ENCODE data around the gene CHD9NB.

CHD9NB gene

DNA sequence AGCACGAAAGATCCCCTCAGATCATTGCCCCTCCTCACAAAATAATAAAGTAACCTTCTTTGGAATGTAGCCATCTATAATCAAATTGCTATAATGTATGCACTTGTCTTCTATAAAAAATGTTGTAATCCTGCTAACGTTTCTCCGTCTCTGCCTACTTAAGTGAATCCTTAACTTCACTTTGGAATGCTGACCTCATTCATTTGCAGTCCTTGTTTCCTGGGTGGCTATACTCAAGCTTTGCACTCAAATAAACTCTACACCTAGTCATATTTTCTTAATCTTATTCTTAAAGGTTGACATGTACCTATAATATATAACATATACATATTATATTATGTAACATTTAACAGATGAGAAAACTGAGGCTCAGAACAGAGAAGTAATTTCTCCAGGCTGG, 22.7 kb downstream of the CHD9NB start:
- DNase-seq (ENCODE audit: low read depth): no peak

GRCh38 chr16:53024045-53024444, 28.7 kb downstream of the CHD9NB start:
- no peak for DNase-seq (ENCODE audit: low read depth)

- DNase-seq (ENCODE audit: low read depth): no peak
Measured at GRCh38 chr16:53022374-53022773, 30.3 kb downstream of the CHD9NB start.

DNA sequence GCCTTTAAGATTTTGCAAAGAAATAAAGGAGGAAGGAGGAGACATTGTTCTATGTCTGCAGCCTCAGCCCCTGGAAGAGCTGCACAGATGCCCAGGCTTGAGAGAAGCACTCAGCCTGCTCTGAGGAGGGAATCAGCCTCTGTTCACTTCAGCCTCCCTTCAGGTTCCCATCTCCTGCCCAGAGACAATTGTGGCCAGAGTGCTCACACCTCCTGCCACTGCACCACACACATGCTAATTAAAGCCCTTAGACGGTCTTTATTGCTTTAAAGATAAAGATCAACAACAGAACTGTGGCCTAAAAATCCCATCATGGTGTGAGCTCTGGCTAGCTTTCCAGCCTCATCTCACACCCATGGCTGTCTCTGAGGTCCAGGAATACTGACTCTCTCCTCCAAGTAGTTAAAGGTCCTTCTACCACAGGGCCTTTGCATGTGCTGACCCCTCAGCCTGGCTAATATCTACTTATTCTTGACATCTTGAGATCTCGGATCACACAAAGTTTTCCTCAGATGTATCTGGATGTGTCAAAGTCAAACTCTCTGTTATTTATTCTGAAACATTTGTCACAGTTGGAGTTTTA, 33.8 kb downstream of the CHD9NB start:
- DNase-seq (ENCODE audit: low read depth): no peak

- no peak for DNase-seq (ENCODE audit: low read depth)
Measured at GRCh38 chr16:53014287-53014686, 38.4 kb downstream of the CHD9NB start.

GRCh38 chr16:53007095-53007494, 45.6 kb downstream of the CHD9NB start:
- DNase-seq (ENCODE audit: low read depth): no peak

DNA sequence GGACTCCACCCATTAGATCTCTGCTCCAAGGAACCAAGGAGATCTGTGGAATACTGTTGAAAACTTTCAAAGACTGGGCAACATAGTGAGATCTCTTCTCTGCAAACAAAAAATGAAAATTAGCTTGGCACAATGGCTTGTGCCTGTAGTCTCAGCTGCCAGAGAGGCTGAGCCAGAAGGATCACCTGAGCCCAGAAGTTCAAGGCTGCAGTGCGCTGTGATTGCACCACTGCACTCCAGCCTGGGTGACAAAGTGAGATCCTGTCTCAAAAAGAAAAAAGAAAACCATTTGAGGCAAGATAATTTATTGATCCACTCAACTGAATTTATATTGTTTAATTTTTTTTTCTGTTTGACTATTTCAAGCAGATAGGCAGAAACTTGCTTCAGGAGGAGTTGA, 54.8 kb downstream of the CHD9NB start:
- no peak for DNase-seq (ENCODE audit: low read depth)

- no peak for DNase-seq (ENCODE audit: low read depth)
Measured at GRCh38 chr16:52994942-52995341, 57.8 kb downstream of the CHD9NB start.

- no peak for DNase-seq (ENCODE audit: low read depth)
Measured at GRCh38 chr16:52993179-52993578, 59.5 kb downstream of the CHD9NB start.

DNA sequence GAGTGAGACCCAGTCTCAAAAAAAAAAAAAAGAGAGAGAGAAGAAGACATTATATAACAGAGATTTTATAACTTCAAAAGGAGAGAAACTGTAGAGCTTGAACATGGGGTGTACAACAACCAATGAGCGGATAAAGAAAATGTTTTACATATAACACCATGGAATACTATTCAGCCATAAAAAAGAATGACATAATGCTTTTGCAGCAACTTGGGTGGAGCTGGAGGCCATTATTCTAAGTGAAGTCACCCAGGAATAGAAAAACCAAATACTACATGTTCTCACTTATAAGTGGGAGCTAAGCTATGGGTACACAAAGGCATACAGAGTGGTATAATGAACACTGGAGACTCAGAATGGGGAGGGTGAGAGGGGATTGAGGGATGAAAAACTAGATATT, 61.1 kb downstream of the CHD9NB start:
- DNase-seq (ENCODE audit: low read depth): no peak

All from activated gamma-delta T cell treated with anti-CD3 and anti-CD28 coated beads, Interleukin-2, amount 50 U/mL, for 16 hours (primary cell).